Thyroid gland (tissue), 4 donors: ENCODE measurements around the gene PGF.

Experiments used
- CTCF ChIP-seq, 6 experiments: fragments of 200-600 bp in 3 of 6; fragments of 450-650 bp in 3 of 6; sonication (generic) in 3 of 6; IDR thresholded peaks; one replicate each; pipeline ENCODE4 v1.5.1; 2016 to 2019; ENCODE audit warnings: antibody characterized with exemption in 6 of 6, mild to moderate bottlenecking in 2 of 6, inconsistent platforms in 1 of 6, moderate library complexity in 1 of 6
- POLR2A ChIP-seq, 2 donors: fragments of 450-650 bp; IDR thresholded peaks; one replicate each; pipeline ENCODE4 v1.6.1; 2017; ENCODE audit warnings: antibody characterized with exemption in 2 of 2, mild to moderate bottlenecking in 2 of 2, moderate library complexity in 1 of 2

DNA sequence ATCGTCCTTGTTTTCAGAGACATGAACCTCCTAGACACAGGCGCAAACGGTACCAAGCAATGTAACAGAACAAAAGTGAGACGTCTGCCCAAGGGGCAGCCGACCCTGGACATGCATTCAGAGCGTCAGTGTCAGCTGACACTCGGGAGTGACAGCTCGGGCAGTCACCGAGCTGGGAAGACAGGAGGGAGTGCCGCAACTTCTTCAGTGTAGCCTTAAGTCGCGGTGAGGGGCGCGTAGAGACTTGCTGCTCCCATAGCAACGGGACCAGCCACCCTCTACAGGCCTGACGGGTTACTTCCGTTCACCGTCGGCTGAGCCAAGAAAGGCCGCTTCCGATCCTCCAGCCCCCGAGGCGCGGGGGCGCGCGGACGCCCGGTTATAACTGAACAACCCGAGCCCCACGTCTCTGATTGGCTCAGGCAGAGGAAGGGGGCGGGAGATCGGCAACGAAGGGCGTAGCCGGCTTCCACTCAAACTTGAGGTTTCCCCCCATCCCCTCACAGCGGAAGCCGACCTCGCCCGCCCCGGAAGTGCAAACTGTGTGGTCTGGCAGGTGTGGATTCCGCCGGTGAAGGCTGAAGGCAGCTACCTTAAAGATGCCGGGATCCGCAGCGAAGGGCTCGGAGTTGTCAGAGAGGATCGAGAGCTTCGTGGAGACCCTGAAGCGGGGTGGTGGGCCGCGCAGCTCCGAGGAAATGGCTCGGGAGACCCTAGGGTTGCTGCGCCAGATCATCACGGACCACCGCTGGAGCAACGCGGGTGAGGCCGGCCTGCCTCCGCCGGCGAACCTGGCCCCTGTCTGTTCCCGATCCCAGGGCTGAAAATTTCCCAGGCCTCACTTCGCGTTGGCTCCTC is 47.2 kb upstream of the PGF start, which contains the start of gene EIF2B2:
- peak in 4 of 6 experiments; percentile 22 to 37 (median 27) for TF ChIP-seq CTCF (IDR thresholded peaks at IDR 0.05)
- peak in 1 of 2 donors; percentile 86 for TF ChIP-seq POLR2A (IDR thresholded peaks at IDR 0.05)
